ENCODE measurements around the gene ERAS.

DNA sequence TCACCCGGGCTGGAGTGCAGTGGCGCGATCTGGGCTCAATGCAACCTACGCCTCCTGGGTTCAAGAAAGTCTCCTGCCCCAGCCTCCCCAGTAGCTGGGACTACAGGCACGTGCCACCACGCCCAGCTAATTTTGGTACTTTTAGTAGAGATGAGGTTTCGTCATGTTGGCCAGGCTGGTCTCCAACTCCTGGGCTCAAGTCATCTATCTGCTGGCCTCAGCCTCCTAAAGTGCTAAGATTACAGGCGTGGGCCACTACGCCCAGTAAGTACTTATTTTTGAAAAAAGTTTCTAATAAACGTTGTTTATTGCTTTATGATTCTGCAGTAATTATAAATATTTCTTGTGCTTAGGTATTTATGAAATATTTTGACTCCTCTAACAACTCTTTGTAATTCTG, 13.4 kb downstream of the ERAS start:
- no peak for TF ChIP-seq POLR2AphosphoS5 (IDR thresholded peaks at IDR 0.05; ENCODE audit: borderline replicate concordance, low read depth, low read length)
- no peak for TF ChIP-seq EZH2 (IDR thresholded peaks at IDR 0.05)
- no peak for TF ChIP-seq FOXP2 (optimal IDR thresholded peaks at IDR 0.05; ENCODE audit: control extremely low read depth, extremely low read length, insufficient read depth)

All from SK-N-MC (cell line).